ENCODE data around the gene ZNF783.

GRCh38 chr7:149253665-149254064 is 8.3 kb upstream of the ZNF783 start:
- TF ChIP-seq, protein P1, sequence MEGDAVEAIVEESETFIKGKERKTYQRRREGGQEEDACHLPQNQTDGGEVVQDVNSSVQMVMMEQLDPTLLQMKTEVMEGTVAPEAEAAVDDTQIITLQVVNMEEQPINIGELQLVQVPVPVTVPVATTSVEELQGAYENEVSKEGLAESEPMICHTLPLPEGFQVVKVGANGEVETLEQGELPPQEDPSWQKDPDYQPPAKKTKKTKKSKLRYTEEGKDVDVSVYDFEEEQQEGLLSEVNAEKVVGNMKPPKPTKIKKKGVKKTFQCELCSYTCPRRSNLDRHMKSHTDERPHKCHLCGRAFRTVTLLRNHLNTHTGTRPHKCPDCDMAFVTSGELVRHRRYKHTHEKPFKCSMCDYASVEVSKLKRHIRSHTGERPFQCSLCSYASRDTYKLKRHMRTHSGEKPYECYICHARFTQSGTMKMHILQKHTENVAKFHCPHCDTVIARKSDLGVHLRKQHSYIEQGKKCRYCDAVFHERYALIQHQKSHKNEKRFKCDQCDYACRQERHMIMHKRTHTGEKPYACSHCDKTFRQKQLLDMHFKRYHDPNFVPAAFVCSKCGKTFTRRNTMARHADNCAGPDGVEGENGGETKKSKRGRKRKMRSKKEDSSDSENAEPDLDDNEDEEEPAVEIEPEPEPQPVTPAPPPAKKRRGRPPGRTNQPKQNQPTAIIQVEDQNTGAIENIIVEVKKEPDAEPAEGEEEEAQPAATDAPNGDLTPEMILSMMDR (IDR thresholded peaks at IDR 0.05 in 8 of 11, conservative IDR thresholded peaks at IDR 0.05 in 3 of 11): no peak
- TF ChIP-seq POLR2AphosphoS5 (IDR thresholded peaks at IDR 0.05): no peak

Measured in spleen (tissue), 7 donors.